Measurements from ENCODE around the gene LRRC8B. TPM values are rescaled to one million over a fixed set of nuclear protein-coding genes. Genes with fewer than 3 reads are reported as not detected.

Gene LRRC8B
- polyA plus RNA-seq, 3 donors = 4.5 to 9.1 (median 7.9) TPM

GRCh38 chr1:89605692-89606091 is 81.1 kb downstream of the LRRC8B start:
- H3K27ac ChIP-seq (ENCODE audit: low read depth in 1 of 2, low read length in 2 of 2) = no peak overlapping the region
- H3K36me3 ChIP-seq (replicated peaks in 1 of 2; ENCODE audit: control insufficient read depth in 1 of 2, insufficient read depth in 2 of 2, low read length in 2 of 2) = peaks cover 0 to 12% of the 10 kb centered on the region in 2 donors
- H3K27me3 ChIP-seq (ENCODE audit: control insufficient read depth in 2 of 2, insufficient read depth in 2 of 2, low read length in 2 of 2) = no peaks in the 10 kb centered on the region
- Mint-ChIP-seq H3K27ac (peak overlapping the region in 1 of 7 donors; percentile 0), H3K4me1 (peaks cover 8% of the 10 kb centered on the region), H3K36me3 (peaks cover 7 to 18% of the 10 kb centered on the region in 2 donors), H3K27me3 (ENCODE audit: low read depth in 3 of 3) (peaks cover 0 to 2% (median 0%) of the 10 kb centered on the region in 3 donors), H3K9me3 (no peaks in the 10 kb centered on the region), H3K4me3 (no peak overlapping the region)
- intact Hi-C loops (cut with micrococcal nuclease) = no loop called here
- no peaks in the 10 kb centered on the region for H3K79me2 ChIP-seq (ENCODE audit: insufficient read depth, low read length)
- no peaks in the 10 kb centered on the region for H4K20me1 ChIP-seq (ENCODE audit: insufficient read depth, low read length)
- no peak overlapping the region for H2AFZ ChIP-seq (ENCODE audit: insufficient read depth, low read depth, low read length, poor library complexity, severe bottlenecking)
- no peak overlapping the region for H3K9ac ChIP-seq (ENCODE audit: insufficient read depth, low read length, poor library complexity, severe bottlenecking)
- no peaks in the 10 kb centered on the region for H3K9me3 ChIP-seq (replicated peaks in 1 of 2; ENCODE audit: control insufficient read depth in 1 of 2, insufficient read depth in 1 of 2, low read length in 2 of 2)
- WGBS (ENCODE audit: insufficient coverage) = 94% methylated on average over 2 of the region's 2 CpGs
- H3K4me1 ChIP-seq (ENCODE audit: control insufficient read depth in 1 of 2, insufficient read depth in 2 of 2, low read length in 2 of 2) = no peaks in the 10 kb centered on the region
- H3K4me3 ChIP-seq (replicated peaks in 1 of 3; ENCODE audit: low read depth in 2 of 3, low read length in 3 of 3) = no peak overlapping the region
- no peak overlapping the region for H3K4me2 ChIP-seq (replicated peaks; ENCODE audit: extremely low read depth, low read length, poor library complexity, severe bottlenecking)
- no peak for DNase-seq
- TF ChIP-seq CTCF (IDR thresholded peaks at IDR 0.05) = no peak

- intact Hi-C loops (cut with micrococcal nuclease) = no loop called here
- Mint-ChIP-seq H3K36me3 (peaks cover 12 to 18% of the 10 kb centered on the region in 2 donors), H3K4me1 (peaks cover 4% of the 10 kb centered on the region), H3K27me3 (ENCODE audit: low read depth in 3 of 3) (peaks cover 0 to 2% (median 0%) of the 10 kb centered on the region in 3 donors), H3K4me3 (no peak overlapping the region), H3K9me3 (no peaks in the 10 kb centered on the region), H3K27ac (no peak overlapping the region)
- Histone ChIP-seq H2AFZ (ENCODE audit: insufficient read depth, low read depth, low read length, poor library complexity, severe bottlenecking) (no peak overlapping the region), H4K20me1 (ENCODE audit: insufficient read depth, low read length) (no peaks in the 10 kb centered on the region), H3K27me3 (ENCODE audit: control insufficient read depth in 2 of 2, insufficient read depth in 2 of 2, low read length in 2 of 2) (no peaks in the 10 kb centered on the region), H3K79me2 (ENCODE audit: insufficient read depth, low read length) (no peaks in the 10 kb centered on the region), H3K27ac (ENCODE audit: low read depth in 1 of 2, low read length in 2 of 2) (no peak overlapping the region), H3K36me3 (replicated peaks in 1 of 2; ENCODE audit: control insufficient read depth in 1 of 2, insufficient read depth in 2 of 2, low read length in 2 of 2) (peaks cover 0 to 12% of the 10 kb centered on the region in 2 donors), H3K4me3 (replicated peaks in 1 of 3; ENCODE audit: low read depth in 2 of 3, low read length in 3 of 3) (no peak overlapping the region), H3K4me1 (ENCODE audit: control insufficient read depth in 1 of 2, insufficient read depth in 2 of 2, low read length in 2 of 2) (no peaks in the 10 kb centered on the region), H3K4me2 (replicated peaks; ENCODE audit: extremely low read depth, low read length, poor library complexity, severe bottlenecking) (no peak overlapping the region), H3K9ac (ENCODE audit: insufficient read depth, low read length, poor library complexity, severe bottlenecking) (no peak overlapping the region), H3K9me3 (replicated peaks in 1 of 2; ENCODE audit: control insufficient read depth in 1 of 2, insufficient read depth in 1 of 2, low read length in 2 of 2) (no peaks in the 10 kb centered on the region)
- TF ChIP-seq CTCF (IDR thresholded peaks at IDR 0.05) = no peak
- no CpG with 5 or more reads among the region's 3 CpGs for WGBS (ENCODE audit: insufficient coverage)
- no peak for DNase-seq
Measured at GRCh38 chr1:89606227-89606980, 81.8 kb downstream of the LRRC8B start.
